ENCODE measurements around the gene ZNF232.
"Not testable (repeated sequence)": the region's sequence is repeated elsewhere in the genome, so short reads cannot be mapped to it uniquely, and the experiment has no call there.

The ZNF232 gene

GRCh38 chr17:5129770-5130169 is 18.1 kb upstream of the ZNF232 start:
- DNase-seq (ENCODE audit: low spot score) = not testable (repeated sequence)

DNA sequence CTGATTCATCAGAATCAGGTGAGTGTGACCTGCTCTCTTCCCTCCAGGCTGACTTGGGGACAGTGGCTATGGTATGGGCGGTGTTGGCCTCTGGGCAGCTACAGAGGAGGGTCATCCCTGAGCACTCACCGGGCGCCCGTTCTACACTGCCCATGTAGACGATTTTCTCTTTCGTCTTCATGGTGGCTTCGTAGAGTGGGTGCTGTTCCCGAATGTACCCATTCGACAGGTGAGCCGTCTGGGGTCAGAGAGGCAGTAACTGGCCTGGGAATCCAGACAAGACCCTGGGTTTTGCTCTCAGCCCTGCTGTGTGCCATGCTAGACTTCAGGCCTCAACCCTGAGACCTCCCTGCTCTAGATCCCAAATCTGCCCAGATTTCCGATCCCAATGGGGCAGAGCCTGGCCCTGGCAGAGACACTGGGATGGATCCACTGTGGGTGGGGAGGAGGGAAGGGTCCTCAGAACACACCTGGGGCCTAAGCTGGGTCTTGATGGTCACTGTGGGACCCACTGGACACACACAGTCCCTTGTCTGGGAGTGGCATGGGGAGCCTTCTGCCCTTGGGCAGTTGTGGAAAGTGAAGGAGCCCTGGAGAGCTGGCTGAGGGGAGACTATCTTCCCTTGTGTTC is 17.3 kb upstream of the ZNF232 start:
- no peak for DNase-seq (ENCODE audit: low spot score)

DNA sequence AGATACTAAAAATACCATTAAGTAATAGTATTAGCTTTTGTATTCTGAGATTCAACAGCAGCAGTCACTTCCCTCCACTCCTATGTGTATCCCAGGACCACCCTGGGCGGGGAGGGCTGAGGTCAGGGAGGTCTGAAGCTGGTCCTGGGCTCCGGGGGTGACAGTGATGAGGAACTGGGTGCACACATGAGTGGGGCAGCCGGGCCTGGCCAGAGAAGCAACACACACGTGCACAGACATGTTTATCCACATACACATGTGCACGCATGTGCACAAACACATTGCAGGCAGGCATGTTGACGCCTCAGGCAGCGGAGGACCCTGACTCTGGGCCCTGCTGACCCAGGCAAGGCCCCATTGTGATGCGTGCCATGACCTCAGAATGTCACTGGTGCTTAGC is 16.7 kb upstream of the ZNF232 start:
- DNase-seq (ENCODE audit: low spot score) = not testable (repeated sequence)

- no peak for DNase-seq (ENCODE audit: low spot score)
Measured at GRCh38 chr17:5127910-5128309, 16.2 kb upstream of the ZNF232 start.

- DNase-seq (ENCODE audit: low spot score) = no peak
Measured at GRCh38 chr17:5126719-5127488, 15.2 kb upstream of the ZNF232 start.

DNA sequence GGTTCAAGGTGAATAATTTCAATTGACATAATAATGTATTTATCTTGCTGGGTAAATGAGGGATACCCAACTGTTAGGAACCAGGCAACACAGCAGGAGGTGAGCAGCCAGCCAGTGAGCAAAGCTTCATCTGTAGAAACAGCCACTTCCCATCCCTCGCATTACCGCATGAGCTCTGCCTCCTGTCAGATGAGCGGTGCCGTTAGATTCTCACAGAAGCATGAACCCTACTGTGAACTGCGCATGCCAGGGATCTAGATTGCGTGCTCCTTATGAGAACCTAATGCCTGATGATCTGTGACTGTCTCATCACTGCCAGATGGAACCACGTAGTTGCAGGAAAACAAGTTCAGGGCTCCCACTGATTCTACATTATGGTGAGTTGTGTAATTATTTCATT is 13.2 kb upstream of the ZNF232 start:
- not testable (repeated sequence) for DNase-seq (ENCODE audit: low spot score)

DNA sequence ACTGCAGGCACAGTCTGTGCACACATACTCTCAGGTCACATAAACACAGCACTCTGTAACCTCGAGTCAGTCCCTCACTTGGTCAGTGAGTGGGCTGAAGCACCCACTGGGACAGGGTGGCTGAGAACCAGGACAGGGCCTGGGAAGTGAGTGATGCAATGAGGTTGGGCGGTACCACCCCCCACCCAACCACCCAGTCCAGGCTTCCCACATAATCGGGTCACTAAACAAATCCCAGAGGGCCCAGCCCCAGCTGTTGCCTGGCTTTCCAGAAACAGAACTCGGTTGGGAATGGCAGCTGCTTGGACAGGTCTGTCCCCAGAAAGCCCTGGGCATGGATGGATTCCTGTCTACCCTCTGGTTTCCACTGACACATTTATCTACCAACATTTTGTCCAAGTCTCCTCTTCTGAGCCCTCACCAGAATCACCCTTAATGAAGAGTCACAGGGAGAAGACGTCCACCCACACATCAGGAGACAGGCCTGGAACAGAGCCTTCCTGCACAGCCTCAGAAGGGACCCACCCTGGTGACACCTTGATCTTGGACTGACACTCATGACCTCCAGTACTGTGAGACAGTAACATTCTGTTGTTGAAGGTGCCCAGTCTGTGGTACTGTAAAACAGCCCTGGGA is 12.6 kb upstream of the ZNF232 start:
- DNase-seq (ENCODE audit: low spot score) = not testable (repeated sequence)

DNA sequence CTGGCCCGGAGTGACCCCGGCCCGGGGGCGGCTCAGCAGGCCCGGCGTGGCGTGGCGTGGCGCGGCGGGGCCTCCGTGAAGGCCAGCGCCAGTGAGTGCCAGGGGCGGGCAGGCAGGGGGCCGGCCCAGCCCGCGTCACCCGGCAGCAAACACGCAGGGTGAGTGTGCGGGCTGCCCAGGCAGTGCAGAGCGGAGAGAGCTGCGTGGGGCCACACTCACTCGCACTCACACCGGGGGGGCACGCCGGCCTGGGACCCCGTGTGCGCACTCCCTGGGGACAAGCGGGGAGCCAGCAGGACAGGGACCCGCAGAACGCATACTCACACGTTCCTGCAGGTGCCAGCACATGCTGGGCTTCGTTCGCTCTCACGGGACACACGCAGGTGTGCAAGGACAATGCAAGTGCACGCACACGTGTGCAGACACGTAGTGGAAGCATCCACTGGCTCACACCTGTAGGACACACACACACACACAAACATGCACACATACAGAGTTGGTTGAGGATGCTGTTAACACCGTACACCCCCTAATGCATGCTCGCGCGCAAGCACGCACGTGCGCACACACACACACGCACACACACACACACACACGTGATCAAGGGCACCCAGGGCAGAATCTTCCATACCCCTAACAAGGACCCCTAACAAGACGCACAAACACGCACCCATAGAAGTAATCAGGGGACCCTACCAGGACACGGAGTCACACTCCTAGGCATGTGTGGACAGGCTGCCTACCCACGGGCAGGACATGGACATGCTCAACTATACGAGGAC is 11.9 kb upstream of the ZNF232 start:
- DNase-seq (ENCODE audit: low spot score) = no peak

DNA sequence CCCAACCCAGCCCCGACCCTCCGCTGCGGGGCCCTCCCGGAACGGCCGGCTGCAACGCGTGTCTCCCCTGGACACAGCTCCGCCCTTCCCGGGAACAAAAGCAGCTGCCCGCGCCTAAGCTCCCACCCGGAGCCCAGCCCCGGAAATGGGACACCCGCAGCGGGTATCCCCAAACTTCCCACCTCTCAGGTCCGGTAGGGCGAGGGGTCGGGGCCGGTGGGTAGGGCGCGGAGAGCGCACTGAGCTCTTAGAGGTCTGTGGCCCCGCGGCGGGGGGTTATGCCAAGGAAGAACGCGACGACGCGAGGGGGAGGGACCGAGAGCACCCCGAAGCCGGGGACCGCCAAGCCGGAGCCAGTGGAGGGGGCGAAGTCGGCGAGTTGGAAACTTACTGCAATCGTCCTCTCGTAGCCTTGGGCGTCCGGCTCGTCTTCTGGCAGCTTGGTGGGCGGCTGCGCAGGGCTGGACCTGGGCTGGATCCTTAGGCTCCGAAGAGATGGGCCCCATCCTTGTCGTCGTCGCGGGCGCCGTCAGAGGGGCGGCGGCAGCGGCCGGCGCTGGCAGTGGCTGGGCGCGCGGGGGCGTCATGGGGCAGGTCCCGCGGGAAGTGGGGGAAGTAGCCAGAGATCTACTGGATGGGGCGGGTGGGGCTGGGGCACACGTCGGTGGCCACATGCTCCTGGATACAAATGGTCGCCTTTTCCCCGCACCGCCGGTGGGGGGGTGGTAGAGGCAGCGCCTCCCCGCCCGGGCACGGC is 11.1 kb upstream of the ZNF232 start:
- no peak for DNase-seq (ENCODE audit: low spot score)

GRCh38 chr17:5122056-5122455 is 10.4 kb upstream of the ZNF232 start:
- not testable (repeated sequence) for DNase-seq (ENCODE audit: low spot score)

DNA sequence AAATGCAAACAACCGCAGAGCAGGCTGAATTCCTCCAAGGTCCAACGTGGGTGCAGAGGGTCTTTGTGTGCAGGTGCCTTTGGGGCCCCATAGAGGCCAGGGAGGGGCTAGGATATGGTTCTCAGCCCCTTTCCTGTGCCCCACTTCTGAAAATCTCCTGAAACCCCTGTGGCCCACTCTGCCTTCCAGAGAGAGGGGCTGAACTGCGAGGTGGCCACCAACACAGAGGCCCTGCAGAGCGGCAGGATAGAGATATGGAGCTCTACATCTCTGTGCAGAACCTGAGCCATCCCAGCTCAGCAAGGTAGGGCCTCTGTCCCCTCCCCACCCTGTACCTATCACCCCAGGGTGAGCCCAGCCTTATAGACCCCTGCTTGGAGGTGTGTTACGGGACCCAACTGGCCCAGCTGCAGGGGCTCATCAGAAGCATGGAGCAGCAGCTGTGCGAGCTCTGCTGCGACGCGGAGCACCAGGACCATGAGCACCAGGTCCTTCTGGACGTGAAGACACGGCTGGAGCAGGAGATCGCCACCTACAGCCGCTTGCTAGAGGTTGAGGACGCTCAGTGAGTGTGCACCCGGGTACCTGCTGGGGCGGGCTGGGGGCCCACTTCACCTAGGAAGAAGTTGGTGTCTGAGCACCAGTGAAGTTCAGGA is 9.6 kb upstream of the ZNF232 start:
- no peak for DNase-seq (ENCODE audit: low spot score)

GRCh38 chr17:5120436-5121185 is 8.9 kb upstream of the ZNF232 start:
- DNase-seq (ENCODE audit: low spot score) = not testable (repeated sequence)

DNA sequence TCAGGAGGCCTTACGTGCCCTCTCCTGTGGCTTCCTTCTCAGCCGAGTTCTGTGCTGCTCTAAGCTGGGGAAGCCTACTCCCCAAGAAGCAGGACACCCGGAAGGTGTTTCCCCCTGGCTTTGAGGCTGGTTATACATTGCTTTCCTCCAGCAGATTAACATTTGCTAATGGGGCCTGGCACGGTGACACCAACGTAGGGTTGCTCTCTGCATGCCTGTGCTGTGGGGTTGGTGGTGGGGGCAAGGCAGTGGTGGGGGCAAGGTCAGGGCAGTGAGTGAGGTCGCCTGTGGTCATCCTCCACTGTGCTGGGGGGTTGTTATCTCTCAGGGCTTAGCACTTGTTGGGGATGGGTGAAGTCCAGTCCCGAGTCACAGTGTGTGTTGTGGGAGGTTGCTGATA is 8.4 kb upstream of the ZNF232 start:
- no peak for DNase-seq (ENCODE audit: low spot score)

GRCh38 chr17:5118219-5118618 is 6.5 kb upstream of the ZNF232 start:
- DNase-seq (ENCODE audit: low spot score) = no peak

DNA sequence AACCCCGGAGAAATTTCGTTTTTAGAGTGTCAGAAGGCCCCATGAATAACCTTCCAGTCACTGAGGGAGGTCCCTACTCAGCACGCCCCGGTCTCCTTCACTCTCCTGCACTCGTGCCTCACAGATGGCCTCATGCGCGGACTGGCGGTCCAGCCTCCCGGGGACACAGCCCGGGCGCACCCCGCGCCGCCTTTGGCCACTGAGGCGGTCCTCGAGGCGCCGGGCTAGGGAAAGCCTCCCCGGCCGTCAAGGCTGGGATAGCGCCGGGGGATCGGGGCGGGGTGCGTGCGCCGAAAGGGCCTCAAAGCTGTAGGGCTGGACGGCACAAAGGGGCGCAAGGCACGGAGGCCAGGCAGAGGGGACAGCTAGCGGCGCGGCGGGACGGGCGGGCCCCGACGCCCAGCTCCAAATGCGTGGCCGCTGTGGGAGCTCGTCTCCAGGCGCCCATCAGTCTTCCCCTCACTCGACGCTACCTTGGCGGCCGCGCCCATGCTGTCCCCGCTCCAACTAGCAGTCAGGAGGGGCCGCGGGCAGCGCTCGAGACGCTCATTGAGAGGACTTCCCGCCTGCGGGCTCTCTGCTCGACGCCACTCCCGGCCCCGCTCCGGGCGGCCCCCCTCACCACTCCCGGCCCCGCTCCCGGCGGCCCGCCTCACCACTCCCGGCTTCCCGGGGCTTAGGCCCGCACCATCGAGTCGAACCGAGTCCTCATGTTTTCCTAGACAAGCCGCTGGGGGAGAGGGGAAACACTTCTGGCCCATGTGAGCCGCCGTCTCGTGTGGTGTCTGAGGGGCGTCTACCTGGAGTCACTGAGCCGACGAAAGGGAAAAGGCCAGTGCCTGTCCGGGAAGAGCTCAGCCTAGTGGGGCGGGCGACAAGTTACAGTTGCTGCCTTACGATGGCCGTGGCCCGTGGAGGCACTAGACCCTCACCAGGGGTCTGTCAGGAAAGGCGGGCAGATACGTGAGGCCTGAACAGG is 4.3 kb upstream of the ZNF232 start, which contains the start of gene USP6:
Gene USP6, plus strand, starts transcription at position 360 of the 979 bp plus-strand sequence. CDS start 14,336 bp downstream, outside the sequence.
- no peak for DNase-seq (ENCODE audit: low spot score)

DNA sequence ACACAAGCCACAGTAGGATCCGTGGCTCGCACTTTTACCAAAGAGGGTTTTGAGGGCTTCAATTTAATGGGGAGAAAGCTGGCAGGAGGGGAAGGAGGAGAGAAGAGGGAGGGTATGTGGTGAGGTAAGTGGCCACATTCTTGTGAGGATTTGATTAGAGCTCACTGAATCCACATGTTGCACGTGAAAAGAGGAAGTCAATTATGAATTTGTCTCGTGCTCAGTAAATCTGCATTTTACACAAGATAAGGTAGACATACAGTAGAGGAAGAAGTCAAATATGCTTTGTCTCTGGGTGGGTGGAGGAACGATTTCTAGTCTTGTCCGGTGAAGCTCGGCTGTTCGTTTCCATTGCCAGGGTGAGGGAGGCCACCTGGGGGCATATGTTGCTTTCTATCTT is 862 bp downstream of the ZNF232 start:
- DNase-seq (ENCODE audit: low spot score) = no peak

GRCh38 chr17:5100832-5101231 is 10.8 kb downstream of the ZNF232 start:
- no peak for DNase-seq (ENCODE audit: low spot score)

GRCh38 chr17:5099271-5099670 is 12.4 kb downstream of the ZNF232 start:
- peak; percentile 9 for DNase-seq (ENCODE audit: low spot score)
